ENCODE data around the gene OPN5.
"Not testable (repeated sequence)": the region's sequence is repeated elsewhere in the genome, so short reads cannot be mapped to it uniquely, and the experiment has no call there.

The OPN5 gene, protein sequence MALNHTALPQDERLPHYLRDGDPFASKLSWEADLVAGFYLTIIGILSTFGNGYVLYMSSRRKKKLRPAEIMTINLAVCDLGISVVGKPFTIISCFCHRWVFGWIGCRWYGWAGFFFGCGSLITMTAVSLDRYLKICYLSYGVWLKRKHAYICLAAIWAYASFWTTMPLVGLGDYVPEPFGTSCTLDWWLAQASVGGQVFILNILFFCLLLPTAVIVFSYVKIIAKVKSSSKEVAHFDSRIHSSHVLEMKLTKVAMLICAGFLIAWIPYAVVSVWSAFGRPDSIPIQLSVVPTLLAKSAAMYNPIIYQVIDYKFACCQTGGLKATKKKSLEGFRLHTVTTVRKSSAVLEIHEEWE

DNA sequence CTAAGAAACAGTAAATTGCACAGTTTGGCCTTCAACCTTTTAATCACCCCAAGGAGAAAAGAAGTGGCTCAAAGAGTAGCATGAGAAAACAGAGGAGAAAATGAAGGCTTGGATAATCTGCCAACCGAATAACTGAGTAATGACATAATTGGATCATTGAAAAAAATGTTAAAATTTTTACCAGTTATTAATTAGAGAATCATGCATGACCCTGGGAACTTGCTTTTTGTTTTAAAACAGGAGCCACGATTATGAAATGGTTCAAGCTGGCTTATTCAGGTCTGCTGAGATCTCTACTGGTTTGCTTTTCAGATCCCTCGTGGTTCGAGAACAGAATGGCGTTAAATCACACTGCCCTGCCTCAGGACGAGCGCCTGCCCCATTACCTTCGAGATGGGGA is at the start of gene OPN5:
OPN5 (plus strand) TSS at position 301 of the 400 bp plus-strand sequence; CDS start at position 336, 35 bp downstream.
- no peak for DNase-seq

- DNase-seq, result no peak
Measured at GRCh38 chr6:47733879-47734558, 47.8 kb upstream of the OPN5 start.

- DNase-seq, result no peak
Measured at GRCh38 chr6:47734831-47735481, 46.9 kb upstream of the OPN5 start.

GRCh38 chr6:47736083-47736700 is 45.6 kb upstream of the OPN5 start:
- no peak for DNase-seq

DNA sequence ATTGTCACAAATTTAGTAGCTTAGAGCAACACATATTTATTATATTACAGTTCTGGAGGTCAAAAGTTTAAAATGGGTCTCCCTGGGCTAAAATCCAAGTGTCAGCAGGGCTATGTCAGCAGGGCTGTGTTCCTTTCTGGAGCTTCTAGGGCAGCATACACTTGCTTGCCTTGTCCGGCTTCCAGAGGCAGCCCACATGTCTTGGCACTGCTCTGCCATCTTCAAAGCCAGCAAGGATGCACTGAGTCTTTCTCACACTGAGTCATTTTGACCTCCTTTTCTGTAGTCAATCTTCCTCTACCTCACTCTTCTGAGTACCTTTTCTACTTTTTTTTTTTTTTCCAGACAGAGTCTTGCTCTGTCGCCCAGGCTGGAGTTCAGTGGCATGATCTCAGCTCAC is 44.4 kb upstream of the OPN5 start:
- no peak for DNase-seq

DNA sequence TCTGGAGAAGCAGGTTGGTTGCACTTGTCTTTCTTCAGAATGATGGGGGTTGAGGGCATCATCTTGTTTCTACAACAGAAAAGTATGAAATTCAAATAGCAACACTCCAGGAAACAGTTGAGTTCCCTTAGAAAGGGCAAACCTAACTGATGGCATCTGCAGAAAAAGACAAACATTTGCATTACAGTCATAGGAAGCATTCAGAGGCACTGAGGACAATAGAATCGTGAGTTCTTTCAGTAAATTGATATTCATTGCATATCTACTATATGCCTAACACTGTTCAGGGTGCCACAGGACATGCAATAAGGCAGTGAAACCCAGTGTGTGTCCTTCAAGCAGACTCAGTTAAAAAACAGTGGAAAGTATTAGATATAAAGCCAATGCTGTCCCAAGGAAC is 41.1 kb upstream of the OPN5 start:
- no peak for DNase-seq

DNA sequence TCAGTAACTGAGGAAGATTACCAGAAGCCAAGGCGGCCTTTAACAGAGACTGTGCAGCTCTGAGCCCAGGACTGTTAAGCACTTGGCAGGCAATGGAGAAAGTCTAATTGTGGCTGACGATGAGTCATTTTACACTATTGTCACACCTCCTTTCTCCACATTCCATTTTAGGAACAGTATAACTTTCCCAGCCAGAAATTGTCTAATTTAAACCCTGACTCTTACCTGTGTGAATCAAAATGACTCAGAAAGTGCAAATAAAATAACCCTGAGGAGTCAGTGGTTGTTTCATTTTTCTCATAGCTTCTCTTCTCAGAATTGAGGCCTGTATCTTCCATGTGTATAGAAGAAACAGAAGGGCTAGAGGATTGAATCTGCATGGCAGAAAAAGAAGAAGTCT is 40.0 kb upstream of the OPN5 start:
- no peak for DNase-seq

GRCh38 chr6:47743744-47744143 is 38.1 kb upstream of the OPN5 start:
- DNase-seq, result no peak

DNA sequence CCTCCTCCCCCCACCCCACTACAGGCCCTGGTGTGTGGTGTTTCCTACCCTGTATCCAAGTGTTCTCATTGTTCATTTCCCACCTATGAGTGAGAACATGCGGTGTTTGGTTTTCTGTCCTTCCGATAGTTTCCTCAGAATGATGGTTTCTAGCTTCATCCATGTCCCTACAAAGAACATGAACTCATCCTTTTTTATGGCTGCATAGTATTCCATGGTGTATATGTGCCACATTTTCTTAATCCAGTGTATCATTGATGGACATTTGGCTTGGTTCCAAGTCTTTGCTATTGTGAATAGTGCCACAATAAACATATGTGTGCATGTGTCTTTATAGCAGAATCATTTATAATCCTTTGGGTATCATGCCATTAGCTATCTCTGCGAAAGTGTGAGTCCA is 36.6 kb upstream of the OPN5 start:
- not testable (repeated sequence) for DNase-seq

- no peak for DNase-seq
Measured at GRCh38 chr6:47749757-47750156, 32.1 kb upstream of the OPN5 start.

GRCh38 chr6:47752801-47753200 is 29.0 kb upstream of the OPN5 start:
- DNase-seq, result no peak

GRCh38 chr6:47759364-47759763 is 22.5 kb upstream of the OPN5 start:
- DNase-seq, result no peak

DNA sequence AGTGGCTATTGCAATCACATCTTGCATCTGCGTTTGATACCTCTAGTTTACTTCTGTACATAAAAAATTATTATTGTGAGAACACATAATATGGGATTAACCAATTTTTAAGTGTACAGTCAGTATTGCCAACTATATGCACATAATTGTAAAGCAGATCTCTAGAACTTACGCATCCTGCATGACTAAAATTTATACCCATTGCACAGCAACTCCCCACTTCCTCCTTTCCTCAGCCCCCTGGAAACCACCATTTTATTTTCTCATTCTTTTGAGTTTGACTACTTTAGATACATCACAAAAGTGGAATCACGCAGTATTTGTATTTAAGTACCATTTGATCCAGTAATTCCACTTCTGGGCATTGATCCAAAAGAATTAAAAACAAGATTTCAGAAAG is 19.3 kb upstream of the OPN5 start:
- no peak for DNase-seq

DNA sequence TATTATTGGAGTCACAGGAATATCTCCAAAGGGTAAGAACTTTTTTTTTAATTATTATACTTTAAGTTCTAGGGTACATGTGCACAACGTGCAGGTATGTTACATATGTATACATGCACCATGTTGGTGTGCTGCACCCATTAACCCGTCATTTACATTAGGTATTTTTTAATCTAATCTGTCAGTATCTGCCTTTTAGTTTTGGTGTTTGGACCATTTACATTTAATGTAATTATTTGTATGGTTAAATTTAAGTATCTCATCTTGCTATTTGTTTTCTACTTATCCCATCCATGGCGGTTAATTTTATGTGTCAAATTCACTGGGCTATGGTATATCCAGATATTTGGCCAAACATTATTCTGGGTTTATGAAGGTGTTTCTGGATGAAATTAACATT is 15.4 kb upstream of the OPN5 start:
- no peak for DNase-seq

DNA sequence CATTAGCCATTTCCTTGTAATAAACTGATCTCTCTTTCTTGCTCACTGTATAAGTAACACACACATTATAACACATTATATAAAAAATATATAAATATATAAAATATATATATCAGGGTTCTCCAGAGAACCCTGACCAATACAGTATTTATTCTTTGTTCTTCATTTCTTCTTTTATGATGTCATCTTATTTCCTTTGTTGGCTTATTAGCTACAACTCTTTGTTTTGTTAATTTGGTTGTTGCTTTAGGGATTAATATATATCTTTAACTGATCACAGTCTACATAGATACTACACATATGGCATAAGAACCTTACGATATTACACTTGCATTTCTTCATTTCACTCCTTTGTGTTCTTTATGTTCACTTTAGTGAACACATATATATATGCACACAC is 14.7 kb upstream of the OPN5 start:
- DNase-seq, result no peak

DNA sequence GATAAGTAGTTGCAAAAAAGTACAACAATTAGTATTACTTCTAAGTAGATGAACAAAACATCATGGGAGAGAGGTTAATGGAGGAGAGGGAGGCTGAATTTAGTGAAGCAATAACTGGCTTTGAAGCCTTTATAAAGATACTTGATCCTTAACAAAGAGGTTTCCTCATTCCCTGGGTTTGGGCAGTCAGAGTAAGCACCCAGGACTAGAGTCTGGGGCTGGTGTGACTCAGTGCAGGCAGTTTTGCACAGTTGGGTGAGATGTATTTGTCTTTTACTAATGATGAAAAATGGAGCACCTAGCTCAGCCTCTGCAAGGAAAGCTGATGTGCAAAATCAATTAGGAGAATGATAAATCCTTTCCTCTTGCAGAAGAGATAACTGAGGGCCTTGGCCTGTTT is 11.8 kb upstream of the OPN5 start:
- no peak for DNase-seq

- no peak for DNase-seq
Measured at GRCh38 chr6:47772359-47772758, 9.5 kb upstream of the OPN5 start.

- DNase-seq, result no peak
Measured at GRCh38 chr6:47773005-47773404, 8.8 kb upstream of the OPN5 start.

GRCh38 chr6:47780510-47781356 is 1.1 kb upstream of the OPN5 start:
- DNase-seq, result peak; percentile 23

DNA sequence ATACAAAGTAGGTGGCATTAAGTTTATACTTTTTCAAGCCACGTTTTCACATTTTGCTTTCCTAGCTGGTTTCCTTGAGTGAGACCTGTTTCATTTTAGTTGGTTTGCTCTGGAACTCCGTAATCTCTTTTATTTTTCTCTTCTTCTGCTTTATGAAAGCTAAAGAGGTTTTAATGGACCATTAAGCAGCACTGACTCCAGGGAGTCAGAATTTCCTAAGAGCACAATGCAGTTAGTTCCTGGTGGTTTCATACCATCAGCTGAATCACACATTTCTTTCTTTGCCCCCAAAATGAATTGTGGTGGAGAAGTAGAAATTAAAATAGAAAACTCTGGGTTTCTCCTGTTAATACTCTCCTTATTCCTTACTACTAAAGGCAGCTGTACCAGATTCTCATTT is 3.4 kb downstream of the OPN5 start:
- DNase-seq, result no peak

DNA sequence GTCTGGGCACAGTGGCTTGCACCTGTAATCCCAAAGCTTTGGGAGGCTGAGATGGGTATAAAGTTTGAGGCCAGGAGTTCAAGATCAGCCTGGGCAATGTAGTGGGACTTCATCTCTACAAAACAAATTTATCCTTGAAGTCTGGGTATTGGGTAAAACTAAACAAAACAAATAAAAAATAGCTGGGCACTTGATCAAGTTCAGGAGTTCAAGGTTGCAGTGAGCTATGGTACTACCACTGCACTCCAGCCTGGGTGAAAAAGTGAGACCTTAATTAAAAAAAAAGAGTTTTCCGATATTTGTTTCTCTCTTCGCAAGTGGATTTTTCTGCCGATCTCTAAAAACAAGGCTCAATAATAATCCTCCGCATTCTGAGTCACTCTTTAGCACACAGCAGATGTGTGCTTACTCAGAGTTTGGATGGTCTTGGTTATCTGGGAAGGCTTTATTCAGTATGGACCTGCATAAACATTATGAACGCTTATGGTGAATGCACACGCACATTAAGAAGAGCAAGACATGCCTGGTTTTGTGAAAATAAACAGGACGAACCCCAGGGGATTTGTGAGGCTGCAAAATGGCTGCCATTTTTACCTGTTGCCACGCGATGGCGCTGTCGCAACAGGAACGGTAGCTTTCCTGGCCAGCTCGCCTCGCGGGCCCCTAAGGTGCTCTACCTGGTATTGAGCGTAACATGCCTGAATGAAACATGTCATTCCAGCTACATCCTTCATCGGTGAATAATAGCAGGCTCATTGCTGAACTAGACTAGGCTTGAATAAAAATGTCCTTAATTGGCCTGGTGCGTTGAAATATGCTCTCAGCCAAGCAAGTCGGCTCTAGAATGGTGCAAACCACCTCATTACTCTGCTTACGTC is 6.0 kb downstream of the OPN5 start:
- peak; percentile 50 for DNase-seq

DNA sequence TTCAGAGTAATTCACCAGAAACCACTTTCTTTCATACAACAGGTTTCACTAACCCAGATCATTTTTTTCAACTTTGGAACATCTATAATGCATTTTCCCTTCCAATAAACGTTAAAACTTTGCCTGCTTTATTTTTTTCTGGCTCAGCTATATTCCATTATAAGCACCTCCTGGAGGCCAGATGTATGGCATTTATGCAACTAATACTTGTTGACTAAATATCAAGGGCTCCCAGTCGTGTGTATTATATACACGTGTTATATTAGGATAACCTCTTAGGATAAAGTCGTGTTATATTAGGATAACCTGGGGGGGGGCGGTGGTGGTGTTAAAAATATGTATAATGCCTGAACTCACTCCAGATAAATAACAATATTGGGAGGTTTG is 6.7 kb downstream of the OPN5 start:
- DNase-seq, result no peak
